GM23338 (cell line): Measurements from ENCODE around the gene BIRC7.

Experiments
- CREB1 ChIP-seq: fragments of 250-450 bp; sonication (Bioruptor Pico); IDR thresholded peaks from 2 replicates; pipeline ENCODE4 v1.5.0; 2020; ENCODE audit warnings: low read depth, mild to moderate bottlenecking, moderate library complexity
- CTCF ChIP-seq, 2 experiments: fragments of 200-600 bp in 1 of 2; sonication (generic) in 1 of 2; conservative IDR thresholded peaks; 2 replicates each; pipeline versions ENCODE4 v1.5.1 to v1.6.1; 2016 to 2017; ENCODE audit warnings: antibody characterized with exemption in 2 of 2, low read depth in 2 of 2, mild to moderate bottlenecking in 2 of 2, moderate library complexity in 1 of 2
- ETS1 ChIP-seq: IDR thresholded peaks from 2 replicates; pipeline ENCODE4 v1.6.1; 2016; ENCODE audit warnings: antibody characterized with exemption
- EZH2 ChIP-seq: fragments of 200-600 bp; sonication (generic); IDR thresholded peaks from one replicate; pipeline ENCODE4 v1.8.0; 2017; ENCODE audit warnings: antibody characterized with exemption, mild to moderate bottlenecking, low read depth; ENCODE audit not compliant: unreplicated experiment
- EZH2phosphoT487 ChIP-seq: fragments of 200-600 bp; sonication (generic); IDR thresholded peaks from one replicate; pipeline ENCODE4 v1.8.1; 2018; ENCODE audit warnings: antibody characterized with exemption; ENCODE audit not compliant: unreplicated experiment
- JUNB ChIP-seq: IDR thresholded peaks from one replicate; pipeline ENCODE4 v1.6.1; 2016; ENCODE audit warnings: antibody characterized with exemption; ENCODE audit not compliant: unreplicated experiment
- POLR2AphosphoS5 ChIP-seq: IDR thresholded peaks from 2 replicates; pipeline ENCODE4 v1.6.1; 2016; ENCODE audit warnings: antibody characterized with exemption, low read depth
- REST ChIP-seq: IDR thresholded peaks from one replicate; pipeline ENCODE4 v1.6.1; 2018; ENCODE audit warnings: antibody characterized with exemption; ENCODE audit not compliant: unreplicated experiment
- STAT1 ChIP-seq: IDR thresholded peaks from one replicate; pipeline ENCODE4 v1.6.1; 2016; ENCODE audit warnings: antibody characterized with exemption; ENCODE audit not compliant: unreplicated experiment
- ZNF331 ChIP-seq: fragments of 250-450 bp; sonication (Bioruptor Pico); IDR thresholded peaks from 2 replicates; pipeline ENCODE4 v1.5.0; 2020; ENCODE audit warnings: low read depth, mild to moderate bottlenecking, moderate library complexity

GRCh38 chr20:63219866-63220521 is 15.7 kb upstream of the BIRC7 start:
- TF ChIP-seq CTCF (conservative IDR thresholded peaks at IDR 0.05; ENCODE audit: low read depth in 2 of 2) (no peak), REST (no peak), POLR2AphosphoS5 (no peak), ZNF331 (no peak), EZH2 (no peak), CREB1 (CRISPR knock-in tag) (no peak), ETS1 (no peak), EZH2phosphoT487 (no peak), JUNB (no peak), STAT1 (no peak)
